SK-N-SH (cell line): ENCODE results near the gene CASP5. TPM values are rescaled to one million over a fixed set of nuclear protein-coding genes. Genes with fewer than 3 reads are reported as not detected.

ENCODE experiments used
- polyA plus RNA-seq, 3 experiments: library from polyadenylated mRNA; depleted of rRNA; stranded (reverse); fragments of >200 nt; gene quantifications; 2 replicates each; pipeline ENCODE4 v1.2.3, GENCODE V29; 2012

The CASP5 gene
- polyA plus RNA-seq, 1 of the 3 experiments (the other 2 are of a cell fraction), result not detected

Other genes with a start within 250 kb of the CASP5 start
- gene CASP12, start 124.7 kb downstream of the CASP5 start, polyA plus RNA-seq (2012; rRNA removed), result not detected in 2 replicates
- gene CASP4, start 54.6 kb downstream of the CASP5 start, polyA plus RNA-seq (2012; rRNA removed), result 9.1 and 13.6 TPM in 2 replicates
- 0.06 TPM in 1 of 2 replicates, not detected in the other for gene CASP1, start 12.0 kb upstream of the CASP5 start, polyA plus RNA-seq (2012; rRNA removed)
- not detected in 2 replicates for gene CARD16, start 22.2 kb upstream of the CASP5 start, polyA plus RNA-seq (2012; rRNA removed)
- not detected in 2 replicates for gene CARD18, start 116.6 kb upstream of the CASP5 start, polyA plus RNA-seq (2012; rRNA removed)